IPS-NIHi7 (cell line): Measurements from ENCODE around the gene DDX39A.

ENCODE experiments used
- DNase-seq: peaks from one replicate; pipeline ENCODE4 v3.0.0; 2012; ENCODE audit warnings: mixed read lengths; ENCODE audit errors: extremely low spot score

DDX39A gene

GRCh38 chr19:14434543-14435319 is 15.6 kb upstream of the DDX39A start:
- no peak for DNase-seq

GRCh38 chr19:14433554-14434501 is 14.7 kb upstream of the DDX39A start:
- DNase-seq, result peak; percentile 34

DNA sequence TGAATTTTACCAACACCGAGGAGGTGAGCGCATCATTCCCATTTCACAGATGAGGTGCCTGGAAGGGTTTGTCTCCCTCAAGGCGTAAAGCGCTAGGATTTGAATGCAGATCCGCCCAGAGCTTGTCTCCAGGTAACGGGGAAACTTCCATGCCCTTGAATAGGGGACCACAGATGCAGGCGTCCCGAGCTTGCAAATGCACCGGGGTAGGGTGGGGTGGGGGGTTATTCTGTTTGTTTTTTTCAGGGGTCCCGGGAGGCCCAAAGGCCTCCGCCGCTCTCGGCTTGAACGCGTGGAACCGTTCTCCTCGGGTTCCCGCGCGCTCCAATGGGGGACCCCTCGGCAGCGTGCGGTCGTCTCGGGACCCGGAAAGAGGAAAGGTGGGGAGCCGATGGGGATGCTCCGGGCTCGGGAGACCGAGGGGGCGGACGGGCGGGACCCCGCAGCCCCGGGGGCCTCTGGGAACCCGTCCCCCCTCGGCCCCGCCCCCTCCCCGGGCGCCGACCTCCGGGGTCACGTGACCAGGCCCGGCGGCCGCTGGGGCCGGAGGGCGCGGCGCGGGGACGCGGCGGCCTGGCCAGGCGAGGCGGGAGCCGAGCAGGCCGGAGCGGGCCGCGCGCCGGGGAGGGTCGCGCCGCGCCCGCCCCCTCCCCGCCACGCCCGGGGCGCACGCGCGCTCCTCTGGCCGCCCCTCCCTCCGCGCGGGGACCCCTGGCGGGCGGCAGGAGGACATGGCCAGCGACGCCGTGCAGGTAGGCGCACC is 13.8 kb upstream of the DDX39A start, which contains the start of gene PKN1:
PKN1 (plus strand) TSS at position 516 of the 763 bp plus-strand sequence; CDS start at position 732, 216 bp downstream.
- DNase-seq, result peak; percentile 84

- no peak for DNase-seq
These were observed 11.6 kb upstream of the DDX39A start for GRCh38 chr19:14430712-14431111.

- no peak for DNase-seq
These were observed 9.8 kb upstream of the DDX39A start for GRCh38 chr19:14428882-14429416.

DNA sequence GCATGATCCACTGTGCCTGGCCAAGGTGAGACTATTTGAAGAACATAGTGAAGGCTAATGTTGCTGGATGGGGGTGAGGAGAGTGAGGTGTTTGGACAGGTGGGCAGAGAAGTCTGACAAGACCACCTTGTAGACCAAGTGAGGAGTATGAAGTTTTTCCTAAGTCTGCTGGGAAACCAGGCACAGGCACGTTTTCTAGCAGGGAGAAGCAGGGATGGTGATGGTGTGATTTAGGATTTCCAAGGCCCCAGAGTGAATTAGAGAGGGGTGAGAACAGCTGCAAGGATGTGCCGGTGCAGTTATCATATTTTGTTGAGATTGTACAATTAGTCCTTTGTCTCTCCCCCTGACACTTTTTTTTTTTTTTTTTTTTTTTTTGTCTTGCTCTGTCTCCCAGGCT is 8.3 kb upstream of the DDX39A start:
- no peak for DNase-seq

- no peak for DNase-seq
These were observed 6.6 kb upstream of the DDX39A start for GRCh38 chr19:14425696-14426138.

DNA sequence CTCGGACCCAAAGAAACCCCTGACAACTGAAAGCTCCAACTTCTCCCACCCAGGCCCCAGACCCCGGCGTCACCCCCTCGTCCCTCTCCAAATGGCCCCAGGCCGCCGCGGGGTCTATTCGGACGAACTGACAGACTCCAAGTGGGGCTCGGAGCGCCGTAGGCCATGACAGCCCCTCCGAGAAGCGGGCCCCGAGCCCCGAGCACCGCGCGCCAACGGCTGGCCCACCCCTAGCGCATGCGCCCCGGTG is 360 bp downstream of the DDX39A start:
- no peak for DNase-seq

- DNase-seq, result no peak
These were observed 2.3 kb downstream of the DDX39A start for GRCh38 chr19:14416817-14417231.

- no peak for DNase-seq
These were observed 4.0 kb downstream of the DDX39A start for GRCh38 chr19:14414926-14415690.

GRCh38 chr19:14413693-14414181 is 5.4 kb downstream of the DDX39A start:
- no peak for DNase-seq

GRCh38 chr19:14412996-14413692 is 6.0 kb downstream of the DDX39A start:
- DNase-seq, result no peak

DNA sequence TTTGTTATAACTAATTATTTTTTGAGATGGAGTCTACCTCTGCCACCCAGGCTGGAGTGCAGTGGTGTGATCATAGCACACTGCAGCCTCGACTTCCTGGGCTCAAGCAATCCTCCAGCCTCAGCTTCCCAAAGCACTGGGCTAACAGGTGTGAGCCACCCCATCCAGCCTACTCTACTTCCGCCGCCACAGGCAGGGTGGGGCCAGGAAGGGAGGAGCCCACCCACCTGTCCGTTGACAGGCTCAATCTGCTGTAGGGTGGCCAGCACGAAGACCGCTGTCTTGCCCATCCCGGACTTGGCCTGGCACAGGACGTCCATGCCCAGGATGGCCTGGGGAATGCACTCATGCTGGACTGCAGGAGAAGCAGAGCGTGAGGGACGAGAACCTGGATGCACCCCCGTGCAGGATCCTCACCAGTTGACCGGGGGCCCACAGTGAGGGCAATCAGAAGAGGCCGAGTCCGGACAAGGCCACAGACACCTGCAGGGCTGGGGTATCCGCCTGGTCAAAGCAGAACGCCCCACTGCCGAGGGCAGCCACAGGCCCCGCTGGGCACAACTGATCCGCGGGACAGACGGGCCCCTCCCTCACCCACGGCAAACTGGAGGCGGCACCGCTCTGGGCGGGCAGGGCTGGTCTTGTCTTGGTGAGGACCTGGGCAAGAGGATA is 6.7 kb downstream of the DDX39A start:
- no peak for DNase-seq

DNA sequence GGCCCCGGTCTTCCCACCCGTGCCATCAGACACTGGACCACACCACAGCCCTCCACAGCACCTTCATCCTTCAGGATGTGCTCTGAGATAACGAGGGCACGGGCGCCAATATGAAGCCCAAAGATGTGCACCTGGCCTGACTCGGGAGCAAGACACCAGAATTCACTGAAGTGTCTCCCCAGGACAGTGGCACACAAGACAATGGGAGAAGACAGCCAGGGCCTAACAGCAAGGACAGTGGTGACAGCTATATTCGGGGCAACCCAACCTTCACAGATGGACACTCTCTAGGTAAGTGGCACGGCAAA is 7.2 kb downstream of the DDX39A start:
- DNase-seq, result no peak

GRCh38 chr19:14411161-14411937 is 7.8 kb downstream of the DDX39A start:
- DNase-seq, result no peak

- DNase-seq, result no peak
These were observed 8.8 kb downstream of the DDX39A start for GRCh38 chr19:14410091-14411051.

DNA sequence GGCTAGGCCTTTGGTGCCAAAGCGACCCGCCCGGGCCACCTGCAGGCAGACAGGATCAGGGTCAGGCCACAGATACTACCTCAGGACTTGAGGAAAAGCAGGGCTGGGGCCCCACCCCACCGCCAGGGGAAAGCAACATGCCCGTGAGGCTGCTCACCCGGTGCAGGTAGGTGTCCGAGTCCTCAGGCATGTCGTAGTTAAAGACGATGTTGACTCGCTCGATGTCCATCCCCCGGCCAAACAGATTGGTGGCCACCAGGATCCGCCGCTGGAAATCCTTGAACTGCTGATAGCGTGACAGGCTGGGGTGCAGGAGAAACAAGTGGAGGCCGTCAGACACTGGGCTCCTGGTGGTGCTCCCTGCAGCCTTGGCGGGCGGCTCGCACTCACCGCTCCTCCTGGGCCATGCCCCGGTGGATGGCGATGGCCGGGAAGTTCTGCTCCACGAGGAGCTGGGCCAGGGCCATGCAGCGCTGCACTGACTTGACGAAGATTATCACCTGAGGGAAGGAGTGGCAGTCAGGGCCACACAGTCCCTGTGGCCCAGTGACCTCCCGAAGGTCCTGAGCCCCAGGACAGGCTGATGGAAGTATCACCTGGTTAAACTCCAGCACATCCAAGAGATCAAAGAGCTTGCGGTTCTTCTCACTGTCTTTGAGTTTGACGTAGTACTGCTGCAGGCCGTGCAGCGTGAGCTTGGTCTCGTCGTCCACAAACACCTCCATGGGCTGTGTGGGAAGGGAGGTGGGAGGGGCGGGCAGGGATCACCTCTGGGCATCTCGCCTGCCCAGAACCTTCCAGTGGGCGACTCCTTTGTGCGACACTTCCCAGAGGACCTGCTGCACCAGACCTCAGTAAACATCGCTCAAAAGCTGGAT is 9.8 kb downstream of the DDX39A start:
- DNase-seq, result no peak
